Measurements from ENCODE around the gene HOXB4.

Gene HOXB4

DNA sequence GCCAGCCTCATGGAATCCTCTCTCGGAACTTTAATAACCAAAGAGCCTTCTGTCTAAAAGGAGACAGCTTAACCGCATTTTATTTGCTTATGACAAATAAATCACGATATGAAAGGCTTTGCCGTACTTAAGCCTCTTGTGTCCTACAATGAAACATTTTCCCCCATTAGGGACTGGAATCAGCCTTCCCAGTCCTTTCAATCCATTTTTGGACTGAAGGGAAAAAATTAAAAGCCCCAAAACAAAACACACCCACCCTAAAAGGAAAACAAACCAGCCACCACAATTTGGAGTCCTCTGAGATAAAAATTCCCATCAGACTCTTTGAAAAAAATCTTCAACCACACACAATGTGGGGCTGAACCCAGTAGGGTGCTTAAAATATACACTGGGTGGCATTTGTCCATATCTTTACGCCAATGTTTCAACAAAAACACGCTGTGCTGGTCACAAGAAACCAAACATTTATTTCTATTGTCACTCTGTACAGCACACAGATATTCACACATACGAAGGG, 3.0 kb downstream of the HOXB4 start:
- DNase-seq (ENCODE audit: low read depth in 2 of 2, low spot score in 1 of 2) = no peak

DNA sequence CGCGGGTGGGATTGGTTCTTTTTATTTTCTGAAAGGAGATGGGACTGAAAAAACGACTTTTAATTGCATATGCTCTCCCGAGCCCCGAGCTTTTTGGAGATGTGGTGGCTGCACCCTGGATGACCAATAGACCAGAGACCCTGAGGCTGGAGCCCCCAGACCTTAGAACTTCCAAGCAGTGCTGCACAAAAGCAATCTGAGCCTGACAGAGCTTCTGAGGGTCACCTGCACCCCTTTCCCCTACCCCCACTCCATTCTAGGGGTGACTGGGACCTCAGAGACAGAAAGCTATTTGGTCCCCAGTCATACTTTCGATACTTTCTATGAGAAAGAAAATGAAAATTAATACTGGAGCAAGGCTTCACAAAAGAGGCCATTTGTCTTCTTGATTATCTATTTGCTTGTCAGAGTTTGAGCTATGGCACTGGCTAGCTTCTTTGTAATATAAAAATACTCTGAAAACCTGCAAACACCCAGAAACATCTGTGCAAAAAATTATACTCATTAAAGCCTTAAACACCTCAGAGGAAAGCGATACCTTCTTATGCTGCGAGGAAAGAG, 3.6 kb downstream of the HOXB4 start:
- no peak for DNase-seq (ENCODE audit: low read depth in 2 of 2, low spot score in 1 of 2)

DNA sequence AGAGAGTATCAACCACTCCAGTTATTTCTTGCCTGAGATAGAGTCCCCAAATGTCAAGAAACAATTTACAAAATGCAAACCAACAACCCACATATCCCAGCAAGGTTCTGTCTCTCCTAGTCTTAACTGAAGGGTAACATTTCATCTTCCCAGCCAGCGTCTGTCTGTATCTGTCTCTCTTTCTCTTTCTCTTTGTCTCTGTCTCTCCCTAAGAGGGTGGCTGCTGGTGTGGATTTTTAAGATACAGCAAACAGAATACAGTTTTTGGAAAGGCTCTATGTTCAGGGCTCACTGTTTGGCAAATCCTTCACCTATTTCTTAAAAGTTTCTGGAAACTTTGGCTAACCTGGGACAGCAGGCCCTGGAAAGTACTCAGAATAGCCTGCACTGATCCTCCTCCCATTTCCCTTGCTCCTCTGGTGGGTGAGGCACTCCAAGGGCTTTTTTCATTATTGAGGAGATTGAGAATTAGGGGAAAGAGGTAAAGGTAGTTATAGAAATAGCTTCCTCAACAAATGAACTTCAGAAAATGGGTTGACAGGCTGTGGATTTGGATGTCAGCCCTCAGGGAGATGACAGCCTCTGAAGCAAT, 6.2 kb downstream of the HOXB4 start:
- no peak for DNase-seq (ENCODE audit: low read depth in 2 of 2, low spot score in 1 of 2)

DNA sequence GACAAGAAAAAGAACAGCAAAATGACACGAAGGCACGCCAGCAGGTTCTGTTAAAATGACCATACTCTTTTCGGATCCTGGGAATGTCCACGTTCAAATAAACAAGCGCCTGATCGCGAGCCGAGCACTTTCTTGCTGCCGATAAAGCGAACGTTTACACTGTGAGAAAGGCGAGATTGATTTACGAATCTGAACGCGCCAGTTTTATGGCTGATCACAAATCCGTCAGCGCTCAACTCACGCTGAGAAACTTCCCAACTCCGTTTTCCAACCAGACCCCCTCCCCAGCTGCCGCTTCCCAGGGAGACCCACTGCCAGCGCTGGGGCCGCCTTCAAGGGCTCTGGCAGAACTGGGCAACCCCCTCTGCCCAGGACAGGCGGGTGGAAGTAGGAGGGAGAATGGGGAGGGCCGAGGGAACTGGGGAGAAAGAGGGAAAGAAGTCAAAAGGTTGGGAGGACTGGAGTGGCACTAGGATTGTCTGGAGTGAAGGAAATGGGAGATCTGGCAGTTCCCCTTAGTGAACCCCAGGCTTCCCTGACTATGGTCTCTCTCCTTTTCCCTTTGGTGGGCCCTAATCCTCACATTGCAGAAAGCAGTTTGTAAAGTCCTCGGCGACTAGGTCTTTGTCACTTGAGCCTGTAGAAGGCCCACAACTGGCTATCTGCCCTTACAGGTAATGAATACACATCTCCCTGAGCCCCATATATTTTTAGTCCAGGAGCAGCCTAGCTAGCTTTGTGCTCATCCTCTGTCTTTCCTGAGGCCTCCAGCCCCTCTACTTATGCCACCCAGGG, 6.9 kb downstream of the HOXB4 start:
- DNase-seq (ENCODE audit: low read depth in 2 of 2, low spot score in 1 of 2) = no peak

DNA sequence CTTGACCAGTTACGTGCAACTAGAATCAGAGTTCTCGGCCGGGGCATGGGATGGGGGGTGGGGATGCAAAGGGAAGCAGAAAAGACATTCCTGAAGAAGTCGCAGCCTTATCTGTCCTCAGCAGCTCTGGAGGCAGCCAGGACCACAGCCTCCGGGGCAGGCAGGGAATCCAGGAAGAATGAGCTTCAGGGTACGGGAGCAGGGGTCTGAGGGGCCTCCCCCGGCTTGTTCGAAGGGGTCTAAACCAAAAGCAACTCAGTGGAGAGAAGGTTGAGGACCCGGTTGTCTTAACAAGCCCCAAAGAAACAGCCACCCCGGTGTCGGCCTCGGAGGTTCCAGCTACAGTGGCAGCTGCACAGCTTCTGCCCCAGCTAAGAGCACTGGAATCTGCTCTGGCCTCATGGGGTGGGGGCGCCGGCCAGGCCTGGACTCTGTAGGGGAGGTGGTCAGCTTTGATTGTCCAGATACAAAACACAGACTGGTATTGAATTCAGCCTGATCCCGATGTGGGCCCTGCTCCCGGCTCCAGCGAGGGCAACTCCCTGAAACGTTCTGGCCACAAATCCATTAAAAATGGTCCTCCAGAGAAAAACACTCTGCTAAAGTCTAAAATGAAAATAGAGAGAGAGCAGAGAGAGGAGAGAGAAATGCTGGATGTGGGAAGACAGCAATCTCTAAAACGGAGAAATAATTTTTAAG, 7.7 kb downstream of the HOXB4 start:
- DNase-seq (ENCODE audit: low read depth in 2 of 2, low spot score in 1 of 2) = no peak

DNA sequence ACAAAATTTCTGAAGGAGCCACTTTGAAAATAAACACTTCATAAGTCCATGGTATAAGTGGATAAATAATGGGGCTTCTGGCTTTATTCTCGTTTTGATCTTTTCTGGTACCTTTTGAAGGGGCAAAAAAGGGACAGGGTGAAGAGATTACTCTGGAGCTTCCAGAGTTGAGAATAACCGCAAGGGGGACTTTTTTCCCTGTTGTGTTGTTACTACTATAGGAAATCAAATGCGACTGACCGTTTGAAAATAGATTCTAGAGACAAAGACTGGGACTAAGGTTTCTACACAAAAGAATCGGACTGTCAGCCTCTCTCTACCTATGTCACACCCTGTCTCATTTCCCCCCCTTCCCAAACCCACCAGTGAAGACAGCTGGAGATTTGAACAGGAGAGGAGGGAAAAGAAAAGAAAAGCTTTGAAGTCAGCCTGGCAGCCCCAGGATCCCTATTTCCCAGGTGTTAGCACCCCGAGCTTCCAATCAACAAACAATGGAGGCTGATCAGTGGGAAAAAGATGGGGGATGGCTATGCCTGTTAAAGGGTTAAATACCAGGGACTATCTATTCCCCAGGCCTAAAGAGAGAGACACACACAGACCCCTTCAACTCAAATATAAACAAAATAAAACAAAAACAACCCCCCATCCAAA, 8.4 kb downstream of the HOXB4 start:
- no peak for DNase-seq (ENCODE audit: low read depth in 2 of 2, low spot score in 1 of 2)

DNA sequence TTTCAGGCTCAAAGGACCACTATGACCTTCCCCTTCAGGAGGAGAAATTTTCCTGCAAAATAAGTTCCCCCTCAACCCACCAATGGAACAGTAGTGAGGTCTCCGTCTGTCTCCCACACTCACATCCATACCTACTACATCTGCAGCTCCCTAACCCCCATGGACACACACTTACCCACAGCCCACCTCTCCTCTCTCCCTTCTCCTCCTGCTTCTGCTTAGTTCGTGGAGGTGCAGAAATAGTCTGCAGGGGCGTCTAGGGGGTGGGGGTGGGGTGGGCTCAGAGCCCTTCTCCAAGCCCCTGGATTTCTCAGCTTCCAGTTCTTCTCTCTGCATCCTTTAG, 8.9 kb downstream of the HOXB4 start:
- DNase-seq (ENCODE audit: low read depth in 2 of 2, low spot score in 1 of 2) = no peak

DNA sequence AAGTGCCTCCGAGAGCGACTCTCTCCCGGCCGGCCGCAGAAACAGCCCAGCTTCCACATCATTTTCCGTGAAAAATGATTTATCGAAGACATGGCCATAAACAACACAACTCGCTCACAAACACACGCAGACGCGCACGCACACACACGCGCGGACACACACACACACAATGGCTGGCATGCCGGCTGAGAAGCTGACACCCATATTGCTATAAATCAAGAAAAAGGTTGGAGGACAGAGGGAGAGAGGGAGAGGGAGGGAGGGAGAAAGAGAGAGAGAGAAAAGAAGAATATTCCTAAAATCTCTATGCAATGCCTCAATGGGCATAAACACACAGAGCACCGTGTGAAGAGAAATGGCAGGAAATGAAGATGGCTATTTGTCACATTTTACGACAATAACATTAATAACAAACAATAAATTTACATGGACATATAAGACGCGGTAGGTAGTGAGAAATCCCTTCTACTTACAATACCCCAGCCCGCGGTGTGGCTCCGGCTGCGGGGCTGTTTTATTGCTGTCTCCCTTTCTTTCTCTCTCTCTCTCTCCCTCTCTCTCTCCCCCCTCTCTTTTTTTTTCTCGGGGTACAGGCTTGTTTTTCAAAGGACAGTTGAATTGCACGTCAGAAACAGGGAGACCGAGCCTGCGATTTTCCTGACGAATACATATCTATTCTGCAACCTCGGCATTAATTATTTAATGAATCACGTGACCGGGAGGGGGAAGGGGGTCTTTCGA, 9.5 kb downstream of the HOXB4 start:
- DNase-seq (ENCODE audit: low read depth in 2 of 2, low spot score in 1 of 2) = no peak

DNA sequence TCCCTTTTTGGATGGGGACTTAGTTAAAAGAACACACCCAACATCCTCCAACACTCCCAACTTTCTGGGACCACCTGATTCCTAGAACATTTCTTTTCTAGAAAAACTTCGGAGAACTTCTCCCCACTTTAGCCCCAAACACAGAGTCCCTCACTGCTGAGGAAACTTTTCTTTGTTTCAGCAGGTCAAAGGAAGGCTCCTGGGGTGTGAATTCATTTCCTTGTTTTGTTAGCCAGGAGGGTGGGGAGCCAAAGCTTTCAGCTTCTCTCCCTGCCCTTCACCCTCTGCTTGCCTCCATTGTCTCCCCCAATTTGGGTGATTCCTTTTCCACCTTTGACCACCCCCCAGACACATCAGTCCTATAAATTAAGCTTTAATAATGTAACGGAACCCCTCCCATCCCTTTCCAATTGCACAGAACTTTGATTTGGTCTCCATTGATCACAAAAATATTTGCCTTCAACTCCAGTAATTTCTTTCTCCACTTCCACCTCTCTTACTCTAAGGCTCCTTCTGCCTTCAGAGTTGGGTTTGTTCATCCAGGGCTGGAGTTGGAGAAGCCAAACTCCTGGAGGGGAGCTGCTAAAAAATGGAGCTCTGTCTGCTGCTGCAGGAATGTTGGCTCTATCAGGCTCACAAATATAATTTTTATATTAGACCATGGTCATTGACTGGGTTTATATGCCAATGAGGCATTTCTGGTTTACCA, 10.3 kb downstream of the HOXB4 start:
- DNase-seq (ENCODE audit: low read depth in 2 of 2, low spot score in 1 of 2) = no peak

DNA sequence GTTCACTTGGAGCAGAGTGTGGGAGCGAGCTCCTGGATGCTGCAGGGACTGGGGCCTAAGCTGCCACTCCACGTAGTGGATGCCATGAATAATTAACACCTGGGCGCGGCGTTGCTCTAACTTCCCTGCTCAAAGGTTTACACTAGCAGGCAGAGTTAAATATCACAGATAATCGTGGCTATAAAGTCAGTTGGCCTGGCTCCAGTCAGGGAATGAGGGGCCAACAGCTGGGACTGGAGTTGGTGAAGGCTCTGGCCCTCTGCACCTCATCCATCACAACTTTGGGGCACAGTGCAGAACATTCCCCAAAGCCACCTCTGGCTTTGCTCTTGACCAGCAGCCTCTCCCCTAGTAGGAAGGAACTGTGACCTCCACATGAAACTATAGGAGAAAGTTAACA, 10.9 kb downstream of the HOXB4 start:
- no peak for DNase-seq (ENCODE audit: low read depth in 2 of 2, low spot score in 1 of 2)

DNA sequence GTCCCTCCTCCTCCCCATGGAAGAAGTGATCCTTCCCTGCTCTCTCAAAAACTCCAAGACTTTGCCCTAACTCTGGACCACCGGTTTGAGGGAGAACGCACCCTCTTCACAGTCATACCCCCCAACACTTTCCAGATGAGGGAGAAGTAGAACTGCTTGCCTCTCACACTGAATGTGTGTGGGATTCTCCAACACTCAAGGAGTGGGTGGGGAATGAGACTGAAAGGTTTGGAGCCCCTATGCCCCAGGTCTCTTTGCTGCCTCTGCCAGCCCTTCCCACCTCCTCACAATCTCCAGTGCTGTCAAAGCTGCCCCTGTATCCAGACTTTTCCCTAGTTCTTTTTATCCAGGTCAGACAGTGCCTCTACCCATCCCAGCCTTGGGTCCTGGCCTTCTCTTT, 11.4 kb downstream of the HOXB4 start:
- no peak for DNase-seq (ENCODE audit: low read depth in 2 of 2, low spot score in 1 of 2)

DNA sequence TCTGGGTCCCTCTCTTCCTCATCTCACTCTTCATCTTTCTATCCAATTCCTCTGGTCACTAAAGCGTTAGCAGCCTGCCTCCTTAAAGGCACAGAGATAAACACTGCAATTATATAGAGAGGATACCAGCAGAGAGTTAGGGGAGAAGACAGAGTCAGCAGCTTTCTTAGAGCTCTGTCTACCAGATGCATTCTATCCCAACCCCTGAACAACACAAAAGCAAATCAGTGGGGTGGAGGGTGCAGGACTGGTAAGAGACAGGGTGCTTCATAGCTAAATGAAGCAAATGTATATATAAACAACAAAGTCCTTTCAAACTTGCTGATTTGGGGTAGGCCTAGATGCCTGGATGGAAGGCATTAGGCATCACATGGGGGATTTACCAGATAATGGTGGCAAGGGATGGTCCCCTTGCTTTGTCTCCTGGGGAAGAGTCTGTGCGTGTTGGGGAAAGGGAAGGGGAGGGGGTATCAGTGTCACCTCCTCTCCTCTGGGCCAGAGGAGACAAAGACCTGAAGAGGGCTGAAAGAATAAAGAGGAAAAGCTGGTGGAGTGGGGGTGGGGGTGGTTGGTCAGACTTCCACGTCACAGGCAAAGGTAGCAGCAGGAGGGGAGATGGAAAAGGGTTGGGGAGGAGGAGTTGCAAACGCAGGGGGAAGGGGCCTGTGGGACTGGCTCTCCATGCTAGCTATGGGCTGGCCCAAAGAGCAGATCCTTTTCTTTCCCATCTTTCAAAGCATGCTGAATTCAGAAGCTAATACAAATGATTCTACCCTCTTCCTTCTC, 12.0 kb downstream of the HOXB4 start:
- no peak for DNase-seq (ENCODE audit: low read depth in 2 of 2, low spot score in 1 of 2)

DNA sequence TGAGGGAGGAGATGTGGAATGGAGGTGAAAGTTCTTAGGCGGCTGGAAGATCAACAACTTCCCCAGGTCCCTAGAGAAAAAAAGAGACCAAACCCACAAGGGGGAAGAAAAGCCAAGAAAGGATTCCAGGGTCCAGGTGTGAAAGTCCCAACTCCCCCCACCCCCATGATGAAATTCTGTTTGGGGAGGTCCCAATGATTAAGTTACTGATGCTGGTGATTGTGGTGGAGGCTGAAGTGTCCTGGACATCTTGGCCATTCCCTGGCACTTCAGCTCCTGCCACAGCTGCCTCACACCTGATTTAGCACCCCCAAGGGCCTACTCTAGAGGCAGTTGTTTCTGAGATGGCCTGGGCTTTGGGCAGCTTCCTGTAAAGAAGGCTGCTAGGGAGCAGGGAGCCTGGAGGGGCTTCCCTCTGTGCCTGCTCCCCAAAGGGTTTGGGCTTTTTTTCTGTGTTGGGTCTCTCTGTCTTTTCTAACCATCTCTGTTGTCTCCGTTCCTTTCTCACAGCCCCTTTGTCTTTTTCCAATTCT, 13.1 kb downstream of the HOXB4 start:
- DNase-seq (ENCODE audit: low read depth in 2 of 2, low spot score in 1 of 2) = no peak

DNA sequence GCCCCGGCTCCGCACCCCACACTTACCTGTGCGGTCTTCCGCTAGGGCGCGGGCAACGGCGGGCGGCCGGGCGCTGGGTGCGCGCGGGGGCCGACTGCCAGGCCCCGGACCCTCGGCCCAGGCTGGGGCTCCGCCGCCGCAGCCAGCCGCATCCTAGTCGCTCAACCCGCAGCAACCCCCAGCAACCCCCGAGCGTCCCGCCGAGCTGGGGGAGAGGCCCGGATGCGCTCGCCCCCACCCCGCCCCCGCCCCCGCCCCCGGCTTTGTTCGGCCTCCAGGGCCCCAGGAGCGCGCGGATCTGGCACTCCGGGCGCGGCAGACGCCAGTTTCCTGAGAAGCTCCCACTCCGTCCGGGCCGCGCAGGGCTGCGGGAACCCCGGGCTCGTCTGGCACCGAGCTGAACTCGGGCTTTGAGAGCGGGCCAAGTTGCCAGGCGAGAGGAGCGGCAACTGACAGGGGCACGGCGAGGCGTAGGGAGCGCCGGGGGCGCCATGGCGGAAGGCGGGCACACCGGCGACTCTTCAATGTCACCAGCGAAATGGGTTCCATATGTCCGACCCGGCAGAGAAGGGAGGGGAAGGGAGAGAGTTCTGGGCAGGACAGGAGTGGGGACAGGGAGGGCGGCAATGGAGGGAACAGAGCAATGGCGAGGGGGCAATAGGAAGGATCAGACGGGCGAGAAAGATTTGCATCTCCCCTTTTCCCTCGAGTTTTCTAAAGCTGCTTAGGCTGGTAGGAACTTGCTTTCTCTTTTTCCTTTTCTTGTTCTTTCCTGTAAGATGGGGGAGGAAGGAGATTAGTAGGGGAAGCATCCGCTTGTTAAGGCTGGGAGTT, 13.7 kb downstream of the HOXB4 start:
- DNase-seq (ENCODE audit: low read depth in 2 of 2, low spot score in 1 of 2) = no peak

DNA sequence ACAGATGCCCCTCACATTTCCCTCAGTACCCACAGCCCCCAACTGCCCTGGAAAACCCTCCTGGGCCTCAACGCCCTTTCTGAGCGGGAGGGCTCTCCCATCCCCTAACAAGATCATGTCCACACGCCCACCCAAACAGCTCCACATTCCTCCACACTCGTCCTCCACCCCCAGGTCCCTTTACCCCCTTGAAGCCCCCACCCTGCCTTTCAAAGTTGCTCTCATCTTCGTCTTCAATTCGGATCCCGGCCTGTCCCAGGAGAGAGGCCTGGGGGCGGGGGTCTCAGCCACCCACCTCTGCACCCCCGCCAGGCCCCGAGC, 14.3 kb downstream of the HOXB4 start:
- no peak for DNase-seq (ENCODE audit: low read depth in 2 of 2, low spot score in 1 of 2)

DNA sequence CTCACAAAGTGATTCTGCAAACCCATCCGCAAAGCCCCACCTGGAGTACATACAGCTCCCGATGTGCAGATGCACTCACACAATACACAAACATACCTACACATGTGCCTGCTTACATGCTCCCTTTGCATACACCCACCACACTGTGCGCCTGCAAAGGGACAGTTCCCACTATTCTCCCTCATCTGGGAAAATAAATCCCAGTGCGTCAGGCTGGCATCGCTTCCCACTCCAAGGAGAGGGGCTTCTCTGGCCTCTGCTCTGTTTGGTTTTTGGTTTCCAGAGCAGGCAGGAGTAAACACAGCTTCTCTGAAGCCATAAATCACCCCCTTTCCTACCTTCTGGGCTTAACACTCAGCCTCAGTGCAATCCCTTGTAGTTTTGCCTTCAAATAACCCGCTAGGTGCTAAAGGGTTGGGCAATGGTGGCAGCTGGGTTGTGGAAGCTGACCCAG, 14.7 kb downstream of the HOXB4 start:
- no peak for DNase-seq (ENCODE audit: low read depth in 2 of 2, low spot score in 1 of 2)

DNA sequence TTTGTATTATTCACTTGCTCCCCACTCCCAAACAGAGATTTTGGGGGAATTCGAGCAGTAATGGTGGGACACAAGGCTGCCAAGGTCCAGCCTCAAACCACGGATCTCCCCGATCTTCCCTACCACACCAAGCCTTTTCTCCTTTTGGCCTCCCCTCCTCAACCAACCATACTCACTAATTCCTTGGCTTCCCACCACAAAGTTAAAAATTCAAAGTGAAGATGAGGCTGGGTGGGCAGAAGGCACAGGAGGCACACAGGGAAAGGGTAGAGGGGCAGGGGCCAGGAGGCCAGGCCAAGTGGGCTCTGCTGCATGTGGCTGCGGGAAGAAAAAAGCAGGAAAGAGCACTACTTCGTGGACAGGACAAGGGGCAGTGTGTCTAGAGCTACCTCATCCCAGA, 15.2 kb downstream of the HOXB4 start:
- no peak for DNase-seq (ENCODE audit: low read depth in 2 of 2, low spot score in 1 of 2)
